ENCODE measurements around the gene PRR13.

DNA sequence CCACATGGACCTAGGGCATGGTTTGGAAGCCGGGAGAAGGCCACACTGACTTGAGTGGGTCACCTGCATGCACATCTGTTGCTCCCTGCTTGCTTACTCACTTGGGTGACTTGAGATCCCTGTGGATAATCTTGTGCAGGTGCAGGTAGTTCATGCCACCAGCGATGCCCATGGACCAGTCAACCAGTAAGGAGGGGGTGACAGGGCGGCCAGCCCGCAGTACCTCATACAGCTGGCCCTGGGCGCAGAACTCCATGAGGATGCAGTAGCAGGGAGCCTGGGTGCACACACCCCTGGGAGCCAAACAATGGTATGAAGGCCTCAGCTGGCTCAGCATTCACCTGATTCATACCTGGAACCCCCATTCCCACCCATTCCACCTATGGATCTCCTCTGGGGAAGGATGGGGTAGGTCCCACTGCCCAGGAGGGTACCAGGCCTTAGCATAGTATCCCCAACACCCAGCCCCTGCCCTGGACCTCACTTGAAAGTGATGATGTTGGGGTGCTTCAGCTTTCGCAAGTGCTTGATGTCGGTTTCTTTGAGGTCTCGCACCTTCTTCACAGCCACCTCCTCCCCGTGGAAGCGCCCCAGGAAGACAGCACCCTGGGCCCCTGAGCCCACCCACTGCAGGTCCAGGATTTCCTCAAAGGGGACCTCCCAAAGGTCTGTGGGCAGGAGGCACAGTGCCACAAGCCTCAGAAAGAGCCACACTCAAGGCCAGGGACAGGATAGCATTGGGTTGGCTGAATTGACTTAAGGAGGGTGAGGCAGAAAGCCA is 44.6 kb downstream of the PRR13 start:
- no peak; the same call in 1 of the 2 replicates for TF ChIP-seq POLR2AphosphoS5 (IDR thresholded peaks at IDR 0.05; ENCODE audit: low read depth, low read length)
- TF ChIP-seq CTCF (IDR thresholded peaks at IDR 0.05 in 2 of 3, conservative IDR thresholded peaks at IDR 0.05 in 1 of 3; ENCODE audit: borderline replicate concordance in 1 of 3, insufficient read depth in 1 of 3, low read depth in 2 of 3, low read length in 2 of 3), result no peak
- TF ChIP-seq FOSL1 (IDR thresholded peaks at IDR 0.05; ENCODE audit: low read depth), result no peak
- TF ChIP-seq MAX (IDR thresholded peaks at IDR 0.05), result no peak
- TF ChIP-seq ZNF274 (IDR thresholded peaks at IDR 0.05; ENCODE audit: low read depth, low read length), result no peak
- TF ChIP-seq JUND (IDR thresholded peaks at IDR 0.05), result no peak
- no peak for TF ChIP-seq REST (IDR thresholded peaks at IDR 0.05; ENCODE audit: low read depth)
- TF ChIP-seq POLR2A (IDR thresholded peaks at IDR 0.05; ENCODE audit: borderline replicate concordance, extremely low read depth, insufficient read depth, insufficient read length), result no peak
- TF ChIP-seq CEBPB (IDR thresholded peaks at IDR 0.05; ENCODE audit: low read depth), result no peak

Measured in HCT116 (cell line).